GM21381 (cell line): ENCODE results near the gene WDR31.
A peak's percentile ranks its signal among the peaks of the same experiment; 100 is the strongest.
"Not testable (repeated sequence)": the region's sequence is repeated elsewhere in the genome, so short reads cannot be mapped to it uniquely, and the experiment has no call there.

ENCODE experiments used
- ATAC-seq: cut with Tn5 transposase; IDR thresholded peaks from one replicate; pipeline ENCODE4 v1.9.1; 2021; ENCODE audit warnings: mild to moderate bottlenecking, moderate library complexity; ENCODE audit not compliant: unreplicated experiment

WDR31 gene

DNA sequence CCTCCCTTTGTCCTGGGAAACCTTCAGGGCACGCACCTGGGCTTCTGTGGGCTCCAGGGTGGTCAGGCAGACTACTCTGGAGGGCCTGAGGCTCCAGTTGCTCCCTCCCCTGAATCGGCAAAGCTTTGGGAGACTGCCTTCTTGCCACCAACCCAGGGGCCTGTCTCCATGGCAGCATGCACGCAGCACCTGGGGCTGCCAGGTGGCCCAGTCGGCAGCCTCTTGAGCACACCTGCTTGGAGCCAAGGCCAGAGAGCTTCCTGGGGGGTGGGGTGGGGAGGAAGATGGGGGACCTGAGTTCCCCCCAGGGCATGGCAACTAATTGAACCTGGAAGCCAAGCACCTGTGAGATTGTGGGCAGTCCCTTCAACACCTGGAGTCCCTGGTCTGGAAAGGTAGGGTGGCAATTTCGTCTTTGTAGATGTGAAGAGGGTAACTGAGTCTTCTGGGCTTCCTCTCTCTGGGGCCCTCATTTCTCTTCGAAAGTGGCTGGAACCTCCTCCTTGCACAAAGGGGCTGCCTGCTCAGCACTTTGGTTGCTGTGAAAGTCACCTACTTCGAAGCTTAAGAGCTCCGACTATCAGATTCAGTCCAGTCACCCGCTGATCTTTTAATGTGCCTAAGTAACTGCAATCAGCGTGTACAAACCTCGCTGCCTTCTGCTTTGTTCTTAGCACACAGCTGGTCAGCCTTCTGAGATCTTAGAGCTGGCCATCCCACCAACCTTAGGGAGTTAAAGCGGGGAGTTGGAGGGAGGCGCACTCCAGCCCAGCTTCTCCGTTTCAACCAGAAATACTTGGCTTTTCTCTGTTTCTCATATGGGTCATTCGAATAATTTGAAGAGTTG lies 40.9 kb downstream of the WDR31 start:
- no peak for ATAC-seq

DNA sequence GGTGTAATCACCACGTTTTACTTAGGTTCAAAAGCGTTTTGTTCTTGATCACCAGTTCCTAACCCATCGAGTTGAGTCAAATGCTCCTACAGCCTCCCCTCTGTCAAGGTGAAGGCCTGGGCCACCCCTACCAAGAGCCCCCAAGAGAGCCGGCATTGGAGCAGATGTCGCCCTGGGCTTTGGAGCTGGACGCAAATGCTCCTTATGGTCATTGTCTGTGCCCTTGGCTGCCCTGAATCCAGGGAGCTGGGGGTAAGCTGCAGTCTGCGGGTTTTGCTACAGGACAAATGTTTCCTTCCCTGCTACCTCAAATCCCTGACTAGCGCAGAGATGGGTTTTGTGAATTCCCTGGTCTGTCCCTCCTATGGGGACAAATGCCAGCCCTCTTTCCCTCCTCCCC lies 41.8 kb downstream of the WDR31 start:
- no peak for ATAC-seq

DNA sequence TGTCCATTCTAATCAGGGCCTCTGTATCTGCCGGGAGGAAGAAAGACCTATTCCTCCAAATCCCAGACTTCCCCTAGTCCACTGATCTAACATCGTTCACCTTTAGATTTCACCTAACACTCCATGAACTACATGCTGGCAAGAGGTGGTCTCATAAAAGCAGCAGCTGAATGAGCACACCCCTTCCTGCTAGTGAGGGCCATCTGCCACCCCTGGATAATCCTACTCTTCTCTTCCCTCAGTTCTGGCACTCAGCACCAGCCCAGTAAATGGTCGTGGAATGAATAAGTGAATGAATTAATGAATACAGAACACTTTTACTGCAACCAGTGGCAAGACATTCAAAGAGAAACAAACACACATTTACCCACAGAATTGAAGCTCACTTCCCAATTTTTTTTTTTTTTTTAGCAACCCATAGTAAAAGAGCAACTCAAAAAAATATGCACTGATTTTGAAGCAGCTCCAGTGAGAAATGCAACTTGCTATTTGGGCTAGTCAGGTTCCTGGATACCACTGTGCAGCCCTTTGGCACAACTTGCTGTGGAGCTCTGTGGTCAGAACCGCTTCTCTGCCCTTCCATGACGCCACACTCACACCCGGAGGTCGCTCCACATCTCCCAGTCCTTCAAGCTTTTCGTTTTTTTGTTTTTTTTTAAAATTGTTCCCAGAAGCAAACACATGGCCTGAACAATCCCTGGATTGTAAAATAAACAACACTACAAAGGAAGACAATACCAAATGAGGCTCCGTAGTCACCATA lies 43.1 kb downstream of the WDR31 start:
- ATAC-seq: no peak

DNA sequence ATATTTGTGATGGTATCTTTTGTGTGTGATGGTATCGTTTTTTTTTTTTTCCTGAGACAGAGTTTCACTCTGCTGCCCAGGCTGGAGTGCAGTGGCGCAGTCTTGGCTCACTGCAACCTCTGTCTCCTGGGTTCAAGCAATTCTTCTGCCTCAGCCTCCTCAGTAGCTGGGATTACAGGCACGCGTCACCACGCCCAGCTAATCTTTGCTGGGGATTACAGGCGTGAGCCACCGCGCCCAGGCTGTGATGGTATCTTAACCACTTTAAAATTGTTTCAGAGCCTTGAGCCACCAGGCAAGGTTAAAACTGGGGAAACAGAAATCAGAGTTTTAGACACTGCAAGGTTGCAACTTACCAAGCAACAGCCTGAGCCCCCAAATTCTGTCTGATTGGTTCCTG lies 43.8 kb downstream of the WDR31 start:
- not testable (repeated sequence) for ATAC-seq

DNA sequence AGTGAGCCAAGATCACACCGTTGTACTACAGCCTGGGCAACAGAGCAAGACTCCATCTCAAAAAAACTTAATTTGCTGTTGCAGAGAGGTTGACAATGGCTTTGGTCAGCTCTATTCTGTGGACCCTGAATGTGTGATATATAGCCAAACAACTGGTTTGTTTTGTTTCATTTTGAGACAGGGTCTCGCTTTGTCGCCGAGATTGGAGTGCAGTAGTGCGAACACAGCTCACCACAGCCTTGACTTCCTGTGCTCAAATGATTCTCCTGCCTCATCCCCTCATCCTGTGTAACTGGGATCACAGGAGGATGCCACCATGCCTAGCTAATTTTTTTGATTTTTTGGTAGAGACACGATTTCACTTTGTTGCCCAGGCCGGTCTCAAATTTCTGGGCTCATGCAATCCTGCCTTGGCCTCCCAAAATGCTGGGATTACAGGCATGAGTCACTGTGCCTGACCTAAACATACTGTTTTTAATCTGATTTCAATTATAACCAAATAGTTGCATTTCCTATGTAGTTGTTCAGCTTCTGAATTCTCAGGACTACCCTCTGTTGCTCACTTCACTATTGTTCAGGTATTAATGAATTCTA lies 46.7 kb downstream of the WDR31 start:
- ATAC-seq: no peak

DNA sequence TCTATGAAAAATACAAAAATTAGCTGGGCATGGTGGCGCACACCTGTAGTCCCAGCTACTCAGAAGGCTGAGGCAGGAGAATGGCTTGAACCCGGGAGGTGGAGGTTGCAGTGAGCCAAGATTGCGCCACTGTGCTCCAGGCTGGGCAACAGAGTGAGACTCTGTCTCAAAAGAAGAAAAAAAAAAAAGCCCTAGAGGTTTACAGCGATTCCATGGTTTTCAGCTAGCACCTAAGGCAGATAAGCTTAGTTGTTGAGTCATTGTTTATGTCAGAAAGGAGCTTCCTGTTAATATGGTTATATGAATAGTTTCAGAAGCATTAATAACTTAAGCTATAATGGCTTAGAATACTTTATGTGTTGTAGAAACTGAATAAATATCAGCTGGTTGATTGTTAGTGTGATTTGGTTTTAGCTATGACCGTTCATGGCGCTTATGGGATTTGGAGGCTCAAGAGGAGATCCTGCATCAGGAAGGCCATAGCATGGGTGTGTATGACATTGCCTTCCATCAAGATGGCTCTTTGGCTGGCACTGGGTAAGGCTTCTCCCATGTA lies 49.9 kb downstream of the WDR31 start:
- ATAC-seq: no peak

DNA sequence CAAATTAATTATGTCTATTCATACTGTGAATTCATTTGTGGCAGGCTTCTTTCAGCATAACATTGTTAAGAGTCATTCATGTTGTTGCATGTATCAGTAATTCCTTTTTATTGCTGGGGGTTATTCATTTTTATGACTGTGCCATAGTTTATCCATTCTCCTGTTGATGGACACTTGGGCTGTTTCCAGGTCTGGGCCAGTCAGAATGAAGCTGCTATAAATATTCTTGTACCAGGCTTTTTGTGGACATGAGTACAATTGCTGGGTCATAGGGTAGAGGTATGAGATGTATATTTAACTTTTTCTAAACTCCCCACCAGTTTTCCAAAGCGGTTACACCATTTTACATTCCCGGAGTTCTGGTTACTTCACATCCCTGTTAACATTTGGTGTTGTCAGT lies 51.0 kb downstream of the WDR31 start:
- no peak for ATAC-seq

DNA sequence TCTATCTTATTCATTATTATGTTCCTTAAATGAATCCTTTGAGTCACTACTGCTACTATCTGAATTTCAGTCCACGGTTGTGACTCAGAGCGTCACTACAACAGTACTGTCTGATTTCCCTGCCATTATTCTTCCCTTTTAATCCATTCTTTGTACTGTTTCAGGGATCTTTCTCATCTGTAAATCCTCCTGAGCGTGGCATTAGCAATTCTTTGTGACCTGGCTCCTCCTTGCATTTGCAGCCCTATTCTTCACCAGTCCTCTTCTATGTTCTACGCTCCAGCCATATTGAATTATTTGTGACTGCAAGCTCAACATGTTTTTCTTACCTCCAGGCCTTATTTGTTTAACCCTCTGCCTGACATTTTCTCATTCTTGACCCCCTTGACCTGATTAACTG lies 58.7 kb downstream of the WDR31 start:
- no peak for ATAC-seq

DNA sequence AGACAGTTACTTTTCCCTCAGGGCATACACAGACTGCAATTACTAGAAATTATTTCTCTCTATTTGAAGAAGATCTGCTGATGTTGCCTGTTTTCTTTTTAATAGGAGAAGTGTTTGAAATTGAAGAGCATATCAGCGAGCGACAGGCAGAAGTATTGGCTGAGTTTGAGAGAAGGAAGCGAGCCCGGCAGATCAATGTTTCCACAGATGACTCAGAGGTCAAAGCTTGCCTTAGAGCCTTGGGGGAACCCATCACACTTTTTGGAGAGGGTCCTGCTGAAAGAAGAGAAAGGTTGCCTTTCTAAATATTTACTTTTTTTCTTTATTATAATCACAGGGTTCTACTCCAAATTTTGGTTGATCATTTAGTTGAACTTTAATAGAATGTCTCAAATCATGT lies 61.2 kb downstream of the WDR31 start:
- no peak for ATAC-seq

DNA sequence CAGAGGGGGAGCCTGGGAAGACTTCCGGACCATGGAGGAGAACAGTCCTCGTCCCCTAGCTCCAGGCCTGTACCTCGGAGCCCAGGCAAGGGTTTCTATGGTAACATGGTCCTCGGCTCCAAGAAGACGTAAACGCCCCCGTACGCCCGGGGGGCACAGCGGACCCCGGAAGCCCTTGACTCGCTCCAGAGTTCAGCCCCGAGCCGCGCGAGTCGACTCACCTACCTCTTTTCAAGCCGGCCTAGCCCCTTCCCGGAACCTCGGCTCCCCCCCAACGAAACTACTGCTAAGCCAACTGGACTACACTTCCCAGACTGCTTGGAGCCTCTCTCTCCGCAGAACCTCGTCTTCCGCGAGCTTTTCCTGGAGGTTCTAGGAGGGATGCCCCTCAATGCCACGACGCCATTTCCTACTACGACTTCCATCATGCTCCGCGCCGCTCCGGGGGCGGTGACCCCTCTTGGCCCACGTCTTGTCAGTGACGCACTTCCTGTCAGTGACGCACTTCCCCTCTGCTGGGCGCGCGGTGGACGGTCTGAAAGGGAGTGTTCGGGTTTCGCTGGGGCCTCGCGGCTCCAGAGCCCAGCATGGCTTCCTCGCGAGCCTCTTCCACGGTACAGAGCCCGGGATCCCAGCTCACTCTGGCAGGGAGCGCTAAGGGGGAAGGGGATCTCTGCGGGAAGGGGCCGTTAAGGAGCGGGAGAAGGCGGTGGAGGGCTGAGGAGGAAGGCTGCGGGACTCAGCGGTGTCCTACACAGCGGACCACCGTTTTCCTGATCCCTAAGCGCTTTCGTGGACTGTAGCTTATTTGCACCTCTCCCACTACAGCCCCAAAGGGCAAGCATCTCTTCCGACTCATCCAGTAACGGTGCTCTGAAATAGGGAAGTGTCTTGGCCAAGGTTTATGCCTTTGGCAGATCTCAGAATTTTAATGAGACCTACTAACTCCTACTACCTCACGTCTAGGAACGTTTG lies 64.6 kb downstream of the WDR31 start, which contains the start of the genes CDC26 and PRPF4:
Gene CDC26, minus strand, starts transcription at position 416 of the 975 bp plus-strand sequence. CDS start 3,065 bp downstream, outside the sequence.
Gene PRPF4, plus strand, starts transcription at position 502 of the 975 bp plus-strand sequence. Its CDS starts 86 bp downstream, at position 588.
- ATAC-seq: peak; percentile 98

DNA sequence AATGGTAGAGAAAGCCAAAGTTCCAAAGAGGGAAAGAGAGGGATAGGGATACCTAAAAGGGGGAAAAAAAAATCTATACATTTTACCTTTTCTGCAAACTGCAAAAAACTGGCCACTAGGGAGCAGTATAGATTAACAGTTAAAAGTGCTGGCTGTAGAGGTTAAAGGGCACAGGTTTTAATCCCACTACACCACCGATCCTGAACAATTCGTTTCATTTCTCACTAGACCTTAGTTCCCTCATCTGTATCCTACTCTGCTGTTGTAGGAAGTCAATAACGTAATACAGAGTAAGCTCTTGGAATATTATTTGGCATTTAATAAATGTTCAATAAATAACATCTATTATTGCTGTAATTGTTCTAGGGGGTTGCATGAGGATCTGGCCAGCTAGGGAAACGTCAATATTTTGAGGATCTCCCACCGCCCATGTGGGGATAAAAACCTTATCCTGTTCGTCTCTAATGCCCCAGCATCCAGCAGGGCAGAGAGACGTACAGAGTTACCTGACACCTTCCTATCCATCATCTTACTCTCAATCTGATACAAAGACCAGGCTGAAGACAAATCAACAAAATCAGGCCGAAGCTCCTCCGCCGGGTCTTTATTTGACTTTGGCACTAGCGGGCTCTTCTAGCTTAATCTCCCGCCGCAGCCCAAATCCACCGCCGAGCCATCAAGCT lies 65.5 kb downstream of the WDR31 start:
- peak; percentile 10 for ATAC-seq

DNA sequence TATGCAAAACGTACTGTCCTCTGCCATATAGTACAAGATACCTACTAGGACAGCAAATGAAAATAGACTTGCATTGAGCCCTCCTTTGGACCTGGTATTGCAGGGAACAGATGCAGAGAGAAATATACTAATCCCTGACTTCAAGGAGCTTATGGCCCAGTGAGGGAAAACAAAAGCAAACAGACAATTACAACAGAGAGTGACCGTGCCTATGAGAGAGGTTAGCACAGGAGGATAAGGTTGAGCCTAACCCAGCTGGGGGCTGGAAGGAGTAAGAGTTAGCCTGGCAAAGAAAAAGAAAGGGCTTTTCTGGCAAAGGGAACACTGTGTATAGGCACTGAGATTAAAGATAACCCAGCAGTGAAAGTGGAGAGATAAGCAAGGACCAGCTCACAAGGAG lies 70.2 kb downstream of the WDR31 start:
- no peak for ATAC-seq

DNA sequence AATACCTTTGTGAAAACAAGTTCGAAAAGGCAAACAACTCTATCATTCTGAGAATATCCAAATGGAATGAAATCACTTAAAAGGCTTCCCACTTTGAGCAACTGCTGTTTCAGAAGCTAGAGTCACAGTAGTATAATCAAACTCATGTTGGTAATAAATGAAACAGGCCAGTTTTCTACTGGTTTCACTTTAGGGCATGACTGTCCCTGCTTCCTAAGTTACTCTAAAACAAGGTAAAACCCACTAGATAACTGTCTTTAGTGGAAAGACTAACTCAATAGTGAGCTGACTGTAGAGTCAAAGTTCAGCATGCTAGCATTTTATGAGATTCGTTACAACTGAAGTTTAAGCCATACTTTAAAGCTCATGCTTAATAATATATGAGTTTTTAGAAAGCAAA lies 70.7 kb downstream of the WDR31 start:
- ATAC-seq: no peak

DNA sequence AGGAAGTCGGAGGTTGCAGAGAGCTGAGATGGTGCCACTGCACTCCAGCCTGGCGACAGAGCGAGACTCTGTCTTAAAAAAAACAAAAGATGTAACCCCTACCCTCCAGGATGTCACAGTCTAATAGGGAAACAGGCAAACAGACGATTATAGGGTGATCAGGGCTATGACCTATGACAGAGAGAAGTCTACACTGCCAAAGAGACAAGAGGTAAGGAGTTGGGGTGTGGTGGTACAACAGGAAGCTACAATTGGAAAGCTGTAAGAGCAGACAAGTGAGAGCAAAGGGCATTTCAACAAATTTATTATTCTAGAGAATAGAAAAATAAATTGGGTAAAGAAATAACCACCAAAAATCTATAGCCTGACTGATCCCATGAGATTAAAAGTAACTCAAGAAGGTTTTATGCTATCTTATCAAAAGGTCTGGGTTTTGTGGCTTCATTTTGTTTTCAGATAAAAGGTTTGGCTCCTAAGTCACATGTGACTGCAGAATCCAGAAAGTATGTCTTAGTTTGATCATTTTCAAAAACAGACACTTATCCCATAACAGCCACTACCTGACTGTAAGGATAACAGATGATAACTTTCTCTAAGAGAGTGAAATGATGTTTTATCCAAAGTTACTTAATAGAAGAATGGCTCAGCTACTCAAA lies 72.0 kb downstream of the WDR31 start:
- no peak for ATAC-seq

DNA sequence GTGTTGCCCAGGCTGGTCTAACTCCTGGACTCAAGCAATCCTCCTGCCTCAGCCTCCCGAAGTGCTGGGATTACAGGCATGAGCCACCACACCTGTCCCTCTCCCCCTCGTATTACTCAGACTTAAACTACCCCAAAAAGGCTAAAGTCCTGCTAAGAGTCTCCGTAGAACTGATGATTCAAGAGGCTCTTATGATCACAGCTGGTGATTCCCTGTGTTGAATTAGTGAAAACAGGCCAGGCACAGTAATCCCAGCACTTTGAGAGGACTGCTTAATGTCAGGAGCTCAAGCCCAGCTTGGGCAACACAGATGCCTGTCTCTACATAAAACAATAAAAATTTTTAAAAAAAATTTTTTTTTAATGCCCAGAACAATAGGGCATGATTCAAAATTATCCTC lies 73.9 kb downstream of the WDR31 start:
- ATAC-seq: no peak
